ENCODE measurements around the gene DMRTA1. TPM values are rescaled to one million over a fixed set of nuclear protein-coding genes. Genes with fewer than 3 reads are reported as not detected.

DMRTA1 gene
- total RNA-seq, 2 experiments from 2014 or later = not detected

- Mint-ChIP-seq H3K4me3 (no peak overlapping the region), H3K4me1 (ENCODE audit: low read depth) (peaks cover 5% of the 10 kb centered on the region), H3K27me3 (peaks cover 44% of the 10 kb centered on the region), H3K9me3 (no peaks in the 10 kb centered on the region), H3K27ac (no peak overlapping the region), H3K36me3 (ENCODE audit: low read depth) (no peaks in the 10 kb centered on the region)
- intact Hi-C loops (cut with micrococcal nuclease) = loop anchor here (10.0 kb wide), 1 partner anchor 333 kb away; no protein-coding TSS in a partner anchor
- TF ChIP-seq CTCF (IDR thresholded peaks at IDR 0.05) = no peak
- POLR2A ChIA-PET = no interaction called here
- CTCF ChIA-PET = interaction anchor here (1.0 to 2.2 kb wide), 4 partner anchors 10 to 634 kb away, joined by 4 to 7 read pairs (median 4); no protein-coding TSS in a partner anchor
- no peak for ATAC-seq
- DNase-seq = no peak
These were observed 1.1 kb downstream of the DMRTA1 start for GRCh38 chr9:22447618-22448305.

GRCh38 chr9:22449719-22450118 is 3.1 kb downstream of the DMRTA1 start:
- ChIA-PET CTCF (interaction anchor here (2.2 kb wide), 1 partner anchor 206 kb away, joined by 7 read pairs; no protein-coding TSS in a partner anchor), POLR2A (no interaction called here)
- Mint-ChIP-seq H3K36me3 (ENCODE audit: low read depth) (no peaks in the 10 kb centered on the region), H3K27me3 (peaks cover 39% of the 10 kb centered on the region), H3K4me1 (ENCODE audit: low read depth) (peaks cover 5% of the 10 kb centered on the region), H3K4me3 (no peak overlapping the region), H3K27ac (no peak overlapping the region), H3K9me3 (no peaks in the 10 kb centered on the region)
- ATAC-seq (no peak), DNase-seq (no peak)
- intact Hi-C loops (cut with micrococcal nuclease) = loop anchor here (5.0 to 10.0 kb wide), 2 partner anchors 207 to 335 kb away; no protein-coding TSS in a partner anchor
- no peak for TF ChIP-seq CTCF (IDR thresholded peaks at IDR 0.05)

GRCh38 chr9:22452415-22453010 is 5.9 kb downstream of the DMRTA1 start:
- no peaks in the 10 kb centered on the region for H3K4me1 Mint-ChIP-seq (ENCODE audit: low read depth)
- H3K27ac Mint-ChIP-seq = no peak overlapping the region
- ChIA-PET CTCF (interaction anchor here (0.6 to 2.8 kb wide), 16 partner anchors 11 to 642 kb away, joined by 3 to 20 read pairs (median 3); no protein-coding TSS in a partner anchor), POLR2A (no interaction called here)
- H3K27me3 Mint-ChIP-seq = peaks cover 31% of the 10 kb centered on the region
- no peaks in the 10 kb centered on the region for H3K36me3 Mint-ChIP-seq (ENCODE audit: low read depth)
- ATAC-seq = peak; percentile 58
- H3K9me3 Mint-ChIP-seq = no peaks in the 10 kb centered on the region
- no peak overlapping the region for H3K4me3 Mint-ChIP-seq
- intact Hi-C loops (cut with micrococcal nuclease) = loop anchor here (5.0 kb wide), 1 partner anchor 210 kb away; no protein-coding TSS in a partner anchor
- peak; percentile 91 for TF ChIP-seq CTCF (IDR thresholded peaks at IDR 0.05)
- DNase-seq = peak; percentile 74

GRCh38 chr9:22454016-22454415 is 7.4 kb downstream of the DMRTA1 start:
- H3K27ac Mint-ChIP-seq = no peak overlapping the region
- TF ChIP-seq CTCF (IDR thresholded peaks at IDR 0.05) = no peak
- no peak for ATAC-seq
- no peaks in the 10 kb centered on the region for H3K36me3 Mint-ChIP-seq (ENCODE audit: low read depth)
- DNase-seq = no peak
- H3K4me3 Mint-ChIP-seq = no peak overlapping the region
- H3K27me3 Mint-ChIP-seq = peaks cover 19% of the 10 kb centered on the region
- no peaks in the 10 kb centered on the region for H3K9me3 Mint-ChIP-seq
- POLR2A ChIA-PET = no interaction called here
- H3K4me1 Mint-ChIP-seq (ENCODE audit: low read depth) = no peaks in the 10 kb centered on the region
- CTCF ChIA-PET = interaction anchor here (1.1 kb wide), 1 partner anchor 642 kb away, joined by 3 read pairs; no protein-coding TSS in a partner anchor
- intact Hi-C loops (cut with micrococcal nuclease) = loop anchor here (5.0 kb wide), 1 partner anchor 212 kb away; no protein-coding TSS in a partner anchor

GRCh38 chr9:22455181-22455580 is 8.6 kb downstream of the DMRTA1 start:
- TF ChIP-seq CTCF (IDR thresholded peaks at IDR 0.05) = no peak
- no peak for ATAC-seq
- H3K4me3 Mint-ChIP-seq = no peak overlapping the region
- H3K27me3 Mint-ChIP-seq = peaks cover 20% of the 10 kb centered on the region
- CTCF ChIA-PET = interaction anchor here (1.0 to 1.1 kb wide), 2 partner anchors 211 to 643 kb away, joined by 3 to 4 read pairs; no protein-coding TSS in a partner anchor
- intact Hi-C loops (cut with micrococcal nuclease) = no loop called here
- H3K9me3 Mint-ChIP-seq = no peaks in the 10 kb centered on the region
- no peak for DNase-seq
- no peak overlapping the region for H3K27ac Mint-ChIP-seq
- no peaks in the 10 kb centered on the region for H3K4me1 Mint-ChIP-seq (ENCODE audit: low read depth)
- no peaks in the 10 kb centered on the region for H3K36me3 Mint-ChIP-seq (ENCODE audit: low read depth)
- POLR2A ChIA-PET = no interaction called here

Measured in activated CD8-positive, alpha-beta T cell treated with anti-CD3 and anti-CD28 coated beads for 36 hours (primary cell).